ENCODE measurements around the gene RNF212.

GRCh38 chr4:1094336-1094690 is 19.1 kb downstream of the RNF212 start:
- TF ChIP-seq CTCF (IDR thresholded peaks at IDR 0.05): no peak
- no peak for TF ChIP-seq POLR2A (IDR thresholded peaks at IDR 0.05)

All from uterus (tissue), 2 donors.